HCEC 1CT (cell line): ENCODE results near the gene RIN3.
"Not testable (repeated sequence)": the region's sequence is repeated elsewhere in the genome, so short reads cannot be mapped to it uniquely, and the experiment has no call there.

Experiments used
- DNase-seq: peaks from one replicate; pipeline ENCODE4 v3.0.0-alpha.2; 2017

Gene RIN3

GRCh38 chr14:92675976-92676375 is 162.4 kb downstream of the RIN3 start:
- no peak for DNase-seq

GRCh38 chr14:92676403-92677086 is 163.0 kb downstream of the RIN3 start:
- no peak for DNase-seq

- no peak for DNase-seq
Measured at GRCh38 chr14:92677087-92677668, 163.6 kb downstream of the RIN3 start.

DNA sequence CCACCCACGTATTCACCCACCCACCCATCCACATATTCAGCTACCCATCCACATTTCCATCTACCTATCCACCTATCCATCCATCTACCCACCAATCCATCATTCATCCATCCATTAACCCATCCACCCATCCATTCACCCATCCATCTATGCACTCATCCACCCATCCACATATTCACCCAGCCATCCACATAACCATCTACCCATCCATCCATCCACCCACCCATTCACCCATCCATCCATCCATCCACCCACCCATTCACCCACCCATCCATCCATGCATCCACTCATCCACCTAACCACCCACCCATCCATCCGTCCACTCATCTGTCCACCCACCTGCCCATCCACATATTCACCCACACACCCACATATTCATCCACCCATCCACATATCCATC is 164.4 kb downstream of the RIN3 start:
- DNase-seq, result no peak

DNA sequence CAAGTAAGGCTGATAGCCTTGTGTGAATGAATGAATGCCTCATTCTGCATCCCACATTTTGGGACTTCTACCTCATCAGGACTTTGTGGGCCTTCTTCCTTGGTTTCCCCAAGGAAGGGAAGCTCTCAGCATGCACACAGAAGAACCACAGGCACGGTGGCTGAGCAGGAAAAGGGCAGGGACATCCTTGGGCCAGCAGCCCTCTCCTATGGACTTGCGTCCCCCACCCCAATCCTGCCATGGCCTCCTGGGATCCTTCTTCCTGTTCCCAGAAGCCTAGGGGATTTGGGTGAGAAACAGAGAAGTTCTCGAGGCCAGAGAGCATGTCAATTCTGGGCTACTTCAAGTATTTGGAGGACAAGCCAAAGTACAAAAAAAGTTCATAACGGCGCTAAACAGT is 165.2 kb downstream of the RIN3 start:
- no peak for DNase-seq

GRCh38 chr14:92679246-92679645 is 165.7 kb downstream of the RIN3 start:
- DNase-seq, result no peak

DNA sequence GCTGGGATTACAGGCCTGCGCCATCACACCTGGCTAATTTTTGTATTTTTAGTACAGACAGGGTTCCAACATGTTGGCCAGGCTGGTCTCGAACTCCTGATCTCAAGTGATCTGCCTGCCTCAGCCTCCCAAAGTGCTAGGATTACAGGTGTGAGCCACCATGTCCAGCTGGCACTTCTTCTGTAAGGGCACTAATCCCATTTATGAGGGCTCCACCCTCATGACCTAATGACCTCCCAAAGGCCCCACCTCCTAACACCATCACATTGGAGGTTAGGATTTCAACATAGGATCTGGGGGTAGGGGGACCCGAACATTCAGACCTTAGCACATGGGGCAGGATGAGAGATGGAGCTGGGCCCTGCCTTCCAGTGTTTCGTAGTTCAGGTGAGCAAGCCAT is 166.7 kb downstream of the RIN3 start:
- not testable (repeated sequence) for DNase-seq

GRCh38 chr14:92680781-92681650 is 167.4 kb downstream of the RIN3 start:
- DNase-seq, result peak; percentile 67

DNA sequence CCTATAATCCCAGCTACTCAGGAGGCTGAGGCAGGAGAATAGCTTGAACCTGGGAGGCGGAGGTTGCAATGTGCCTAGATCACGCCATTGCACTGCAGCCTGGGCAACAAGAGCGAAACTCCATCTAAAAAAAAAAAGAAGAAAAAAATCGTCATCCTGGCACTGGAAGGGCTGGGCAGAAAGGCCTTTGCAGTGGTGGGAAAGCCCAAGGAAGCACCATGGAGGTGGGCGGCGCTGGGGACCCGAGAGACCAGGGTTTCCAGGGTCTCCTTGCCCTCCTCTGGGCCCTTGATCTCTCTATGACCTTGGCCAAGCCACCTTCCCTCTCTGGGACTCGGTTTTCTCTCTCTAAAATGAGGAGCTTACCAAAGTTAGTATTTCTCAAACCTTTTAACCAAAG is 169.5 kb downstream of the RIN3 start:
- no peak for DNase-seq

DNA sequence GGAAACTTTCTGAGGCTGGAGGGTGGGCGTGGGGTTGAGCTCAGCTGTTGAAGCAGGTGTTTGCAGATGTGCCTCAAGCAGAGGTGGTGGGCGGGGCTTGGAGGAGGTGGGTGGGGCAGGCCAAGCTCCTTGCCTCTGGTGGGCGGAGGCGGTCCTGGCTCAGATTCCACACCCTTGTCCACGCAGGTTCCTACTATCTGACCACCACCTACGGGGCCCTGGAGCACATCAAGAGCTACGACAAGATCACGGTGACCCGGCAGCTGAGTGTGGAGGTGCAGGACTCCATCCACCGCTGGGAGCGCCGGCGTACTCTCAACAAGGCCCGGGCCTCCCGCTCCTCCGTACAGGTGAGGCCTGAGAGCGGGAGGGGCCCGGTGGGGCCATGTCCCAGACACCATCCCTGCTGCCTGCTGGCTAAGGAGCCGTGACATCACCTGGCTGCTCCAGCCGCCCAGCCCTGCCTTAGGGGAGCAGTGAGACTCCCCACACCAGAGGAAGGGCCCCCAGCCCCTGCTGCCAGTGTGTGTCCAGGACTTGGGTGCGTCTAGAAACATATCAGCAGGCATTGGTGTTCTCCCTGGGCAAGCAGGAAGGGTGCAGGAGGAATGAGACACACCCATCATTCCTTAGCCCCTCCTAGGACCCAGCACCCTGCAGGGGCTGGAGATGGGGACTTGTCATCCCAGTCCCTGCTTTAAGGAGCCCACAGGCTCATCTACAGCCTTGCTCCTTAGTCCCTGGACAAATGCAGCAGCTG is 171.4 kb downstream of the RIN3 start:
- no peak for DNase-seq

- no peak for DNase-seq
Measured at GRCh38 chr14:92685784-92686355, 172.3 kb downstream of the RIN3 start.

DNA sequence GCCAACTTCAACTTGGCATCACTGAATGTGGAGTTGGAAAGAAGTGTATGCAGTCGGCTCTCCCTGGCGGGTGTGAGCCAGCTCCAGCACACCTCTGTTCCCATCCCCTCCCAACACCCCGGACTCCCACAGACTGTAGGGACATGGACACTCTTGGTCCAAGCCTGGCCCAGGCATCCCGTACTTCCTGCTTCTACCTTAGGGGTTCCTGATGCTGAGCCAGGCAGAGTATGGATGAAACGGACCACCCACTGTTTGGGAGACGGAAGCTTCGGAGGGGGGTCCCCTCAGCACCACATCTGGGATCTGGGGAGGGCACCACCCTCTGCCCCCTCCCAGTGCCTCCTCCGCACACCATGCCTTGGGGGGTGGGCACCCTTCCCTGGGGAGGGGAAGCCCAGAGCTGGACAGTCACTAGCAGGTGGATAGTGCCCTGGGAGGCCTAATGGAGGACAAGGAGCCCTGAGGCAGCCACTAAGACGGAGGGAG is 172.9 kb downstream of the RIN3 start:
- DNase-seq, result no peak

DNA sequence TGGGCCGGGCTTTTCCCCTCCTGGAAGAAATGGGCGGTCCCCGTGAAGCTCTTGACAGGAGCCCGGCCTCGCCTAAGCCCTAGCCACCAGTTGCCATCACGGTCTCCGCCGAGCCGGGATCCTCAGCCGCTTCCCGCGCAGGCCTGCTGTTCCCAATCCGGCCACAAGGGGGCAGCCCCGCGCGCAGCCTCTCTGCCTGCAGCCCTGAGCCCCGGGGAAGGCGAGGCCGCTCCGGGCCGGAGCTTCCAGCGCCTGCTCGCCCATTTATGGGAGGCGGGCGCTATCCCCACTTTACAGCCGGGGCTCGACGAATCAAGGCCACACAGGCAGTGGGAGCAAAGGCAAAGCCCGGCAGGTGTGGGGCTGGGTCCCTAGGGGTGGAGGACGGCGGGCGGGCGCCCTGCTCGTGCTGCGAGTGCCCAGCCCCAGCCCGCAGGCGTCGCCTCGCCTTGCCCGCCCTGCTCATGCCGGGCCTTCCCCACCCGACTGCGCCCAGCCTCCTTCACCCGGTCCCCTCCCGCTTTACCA is 173.4 kb downstream of the RIN3 start:
- peak; percentile 54 for DNase-seq

DNA sequence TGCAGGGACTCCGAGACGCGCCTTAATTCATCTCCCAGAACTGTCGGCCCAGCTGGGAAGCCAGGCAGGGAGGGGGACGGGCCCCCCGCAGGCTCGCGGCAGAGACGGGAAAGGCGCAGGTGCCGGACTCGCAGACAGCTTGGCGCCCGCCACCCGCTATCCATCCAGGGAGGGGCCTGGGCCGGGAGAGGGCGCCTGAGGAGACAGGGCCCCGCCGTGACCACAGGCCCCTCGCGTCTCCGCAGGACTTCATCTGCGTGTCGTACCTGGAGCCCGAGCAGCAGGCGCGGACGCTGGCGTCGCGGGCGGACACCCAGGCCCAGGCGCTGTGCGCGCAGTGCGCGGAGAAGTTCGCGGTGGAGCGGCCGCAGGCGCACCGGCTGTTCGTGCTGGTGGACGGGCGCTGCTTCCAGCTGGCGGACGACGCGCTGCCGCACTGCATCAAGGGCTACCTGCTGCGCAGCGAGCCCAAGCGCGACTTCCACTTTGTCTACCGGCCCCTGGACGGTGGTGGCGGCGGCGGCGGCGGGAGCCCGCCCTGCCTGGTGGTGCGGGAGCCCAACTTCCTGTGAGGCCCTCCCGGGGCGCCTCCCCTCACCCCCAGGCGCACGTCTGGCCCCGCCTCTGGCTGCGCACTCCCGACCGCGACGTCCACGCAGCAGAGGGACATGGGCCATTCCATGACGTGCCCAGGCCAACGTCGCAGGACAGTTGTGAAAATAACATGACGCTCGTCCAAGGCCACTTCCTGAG is 174.3 kb downstream of the RIN3 start:
- no peak for DNase-seq

- DNase-seq, result no peak
Measured at GRCh38 chr14:92688434-92689375, 175.1 kb downstream of the RIN3 start.

- DNase-seq, result peak; percentile 64
Measured at GRCh38 chr14:92690171-92691011, 176.8 kb downstream of the RIN3 start.

DNA sequence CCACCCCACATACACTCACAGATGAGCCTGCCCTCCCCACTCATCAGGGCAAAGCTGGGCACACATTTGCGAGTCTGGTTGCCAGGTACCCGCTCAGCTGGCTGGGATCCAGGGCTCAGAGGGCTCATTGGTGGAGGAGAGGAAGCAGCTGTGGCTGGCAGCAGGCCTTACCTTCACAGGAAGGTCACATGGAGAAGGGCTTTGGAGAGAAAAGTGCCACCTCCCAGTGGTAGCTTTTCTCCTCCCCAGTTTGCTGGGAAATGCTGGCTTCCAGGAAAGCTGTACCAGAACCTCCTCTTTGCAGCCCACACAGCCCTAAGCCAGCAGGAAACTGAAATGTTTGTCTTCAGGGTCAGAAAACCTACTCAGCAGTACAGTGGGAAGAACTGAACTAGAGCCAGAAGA is 179.2 kb downstream of the RIN3 start:
- DNase-seq, result no peak

DNA sequence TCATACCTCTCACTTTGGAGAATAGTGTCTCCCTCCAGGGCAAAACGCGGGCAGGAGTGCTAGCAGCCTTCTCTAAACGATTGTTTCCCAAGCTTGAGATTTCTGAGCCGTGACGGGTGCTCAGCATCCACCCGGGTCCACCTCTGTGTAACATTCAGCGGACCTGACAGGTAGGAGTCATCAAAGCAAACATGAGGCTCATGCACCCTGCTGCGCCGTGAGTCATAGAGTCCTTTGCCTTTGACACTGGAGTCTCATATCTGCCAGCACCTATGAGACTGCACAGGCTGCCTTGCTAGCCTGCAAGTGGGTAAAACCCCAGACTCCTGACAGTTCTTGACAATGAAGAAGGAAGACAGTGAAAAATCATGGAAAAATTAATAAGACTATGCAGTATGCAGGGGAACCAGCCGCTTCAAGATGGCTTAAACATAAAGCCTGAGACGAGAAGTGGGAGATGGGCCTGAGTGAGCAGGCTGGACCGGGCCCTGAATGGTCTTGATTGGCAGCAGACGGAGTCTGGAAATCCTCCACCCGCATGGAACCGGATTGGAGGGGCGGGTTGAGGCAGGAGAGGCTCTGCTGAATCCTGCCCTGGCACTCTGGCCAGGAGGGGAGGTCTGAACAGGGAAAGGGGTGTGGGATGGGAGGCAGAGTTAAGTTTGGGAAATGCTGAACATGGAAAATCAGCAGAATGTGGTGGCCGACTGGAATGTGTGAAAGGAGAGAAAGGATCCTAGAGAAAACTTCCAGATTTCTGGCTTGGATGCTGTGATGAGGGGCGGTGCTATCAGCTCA is 180.6 kb downstream of the RIN3 start:
- no peak for DNase-seq

GRCh38 chr14:92694807-92695206 is 181.2 kb downstream of the RIN3 start:
- DNase-seq, result no peak
